Dedifferentiated amniotic fluid mesenchymal stem cell (primary cell): ENCODE data around the gene KRTAP13-4.

Experiments
- DNase-seq: peaks from one replicate; pipeline ENCODE4 v3.0.0-alpha.2; 2016; ENCODE audit errors: extremely low spot score

KRTAP13-4 gene, protein sequence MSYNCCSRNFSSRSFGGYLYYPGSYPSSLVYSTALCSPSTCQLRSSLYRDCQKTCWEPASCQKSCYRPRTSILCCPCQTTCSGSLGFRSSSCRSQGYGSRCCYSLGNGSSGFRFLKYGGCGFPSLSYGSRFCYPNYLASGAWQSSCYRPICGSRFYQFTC

DNA sequence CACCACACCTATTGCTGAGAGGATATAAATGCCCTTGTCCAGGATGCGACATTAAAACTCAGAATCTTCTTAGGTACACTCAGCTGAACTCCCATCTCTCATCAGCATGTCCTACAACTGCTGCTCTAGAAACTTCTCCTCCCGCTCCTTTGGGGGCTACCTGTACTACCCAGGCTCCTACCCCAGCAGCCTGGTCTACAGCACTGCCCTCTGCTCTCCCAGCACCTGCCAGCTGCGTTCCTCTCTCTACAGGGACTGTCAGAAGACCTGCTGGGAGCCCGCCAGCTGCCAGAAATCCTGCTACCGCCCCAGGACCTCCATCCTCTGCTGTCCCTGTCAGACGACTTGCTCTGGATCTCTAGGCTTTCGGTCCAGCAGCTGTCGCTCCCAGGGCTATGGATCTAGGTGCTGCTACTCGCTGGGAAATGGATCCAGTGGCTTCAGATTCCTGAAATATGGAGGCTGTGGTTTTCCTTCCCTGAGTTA, at the start of gene KRTAP13-4:
Gene KRTAP13-4 (plus strand): TSS at position 51 of the 486 bp plus-strand sequence. CDS start 56 bp downstream, at position 107.
- DNase-seq: no peak

DNA sequence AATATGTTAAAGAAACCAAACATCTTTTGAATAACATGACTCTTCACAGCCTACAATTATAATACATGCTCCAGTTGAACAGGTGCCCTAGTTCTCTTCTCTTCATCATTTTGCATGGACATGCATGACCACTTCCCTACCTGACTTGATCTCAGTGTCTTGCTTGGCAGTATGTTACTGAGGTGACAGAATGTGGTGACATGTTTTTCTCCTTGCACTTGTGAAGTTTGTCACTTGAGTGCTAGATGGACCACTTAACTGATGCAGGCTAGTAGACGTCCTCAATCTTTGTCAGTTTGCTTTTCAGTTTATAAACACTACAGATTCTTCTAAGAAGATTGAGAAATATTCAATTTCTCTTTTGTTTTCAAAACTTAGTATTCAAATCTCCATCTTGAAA, 47.8 kb upstream of the KRTAP13-4 start:
- DNase-seq: no peak

DNA sequence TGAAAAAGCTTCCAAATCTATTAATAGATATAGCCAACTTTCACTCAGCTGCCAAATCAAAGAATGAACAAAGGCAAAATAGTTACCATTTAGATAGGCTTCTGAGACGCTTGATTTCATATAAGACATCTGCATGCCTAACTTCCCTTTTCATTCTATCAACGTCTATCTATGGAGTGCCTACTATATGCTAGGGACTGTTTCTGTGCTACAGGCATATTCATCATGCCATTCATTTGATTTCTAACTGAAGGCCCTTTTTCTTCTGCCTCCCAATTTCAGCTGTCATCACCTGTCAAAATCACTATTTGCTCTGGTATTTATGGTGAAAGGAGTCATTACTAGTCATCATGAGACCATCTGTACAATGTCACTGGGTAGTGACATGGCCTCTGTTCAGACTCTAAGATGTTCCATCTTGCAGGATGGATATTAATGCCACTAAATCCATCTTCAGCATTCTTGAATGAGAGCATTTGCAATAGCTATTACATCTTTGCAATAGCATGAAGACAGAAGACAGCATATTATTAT, 38.5 kb upstream of the KRTAP13-4 start:
- DNase-seq: no peak

DNA sequence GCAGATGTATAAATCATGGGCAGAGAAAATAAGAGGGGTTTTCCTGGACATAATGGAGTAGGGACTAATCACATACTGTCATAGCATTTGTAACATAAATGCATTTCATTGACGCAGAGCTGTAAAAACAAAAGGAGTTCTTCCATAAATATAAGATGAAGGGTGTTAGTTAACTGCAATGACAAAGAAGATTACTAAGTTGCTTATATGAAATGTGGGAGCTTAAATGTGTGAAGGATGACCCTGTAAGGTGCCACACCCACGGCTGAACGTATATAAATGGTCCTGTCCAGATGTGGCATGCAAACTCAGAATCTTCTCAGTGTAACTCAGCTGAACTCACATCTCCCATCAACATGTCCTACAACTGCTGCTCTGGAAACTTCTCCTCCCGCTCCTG, 34.3 kb upstream of the KRTAP13-4 start, which contains the start of gene KRTAP13-1:
Gene KRTAP13-1 (plus strand): TSS at position 301 of the 400 bp plus-strand sequence. CDS start 56 bp downstream, at position 357.
- DNase-seq: no peak

DNA sequence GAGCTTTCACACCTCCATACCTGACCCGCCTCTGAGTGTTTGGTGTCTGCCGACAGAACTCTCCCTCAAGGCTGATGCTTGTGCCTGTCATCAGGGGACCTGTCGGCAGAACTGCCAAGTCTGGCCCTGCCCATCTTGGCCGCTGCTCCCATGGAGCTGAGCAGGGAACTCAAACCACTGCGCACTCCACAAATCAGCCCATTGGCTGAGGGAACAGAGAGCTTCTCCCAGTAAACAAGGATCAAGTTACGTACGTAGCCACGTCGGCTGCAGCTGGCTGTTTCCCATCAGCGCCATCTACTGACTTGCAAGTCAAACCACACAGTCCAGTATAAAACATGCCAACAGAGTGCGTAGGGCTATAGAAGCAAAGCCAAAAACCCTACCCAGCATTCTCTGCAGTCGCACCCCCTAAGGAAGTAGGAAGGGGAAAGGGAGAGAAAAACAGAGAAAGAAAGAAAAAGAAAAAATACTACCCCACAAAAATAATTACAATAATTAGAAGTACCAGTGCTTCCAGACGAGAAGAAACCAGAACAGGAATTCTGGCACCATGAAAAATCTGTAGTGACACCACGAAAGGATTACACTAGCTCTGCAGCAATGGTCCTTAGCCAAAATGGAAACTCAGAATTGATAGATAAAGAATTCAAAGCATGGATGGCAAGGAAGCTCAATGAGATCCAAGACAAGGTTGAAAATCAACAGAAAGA, 21.1 kb upstream of the KRTAP13-4 start:
- no peak for DNase-seq

DNA sequence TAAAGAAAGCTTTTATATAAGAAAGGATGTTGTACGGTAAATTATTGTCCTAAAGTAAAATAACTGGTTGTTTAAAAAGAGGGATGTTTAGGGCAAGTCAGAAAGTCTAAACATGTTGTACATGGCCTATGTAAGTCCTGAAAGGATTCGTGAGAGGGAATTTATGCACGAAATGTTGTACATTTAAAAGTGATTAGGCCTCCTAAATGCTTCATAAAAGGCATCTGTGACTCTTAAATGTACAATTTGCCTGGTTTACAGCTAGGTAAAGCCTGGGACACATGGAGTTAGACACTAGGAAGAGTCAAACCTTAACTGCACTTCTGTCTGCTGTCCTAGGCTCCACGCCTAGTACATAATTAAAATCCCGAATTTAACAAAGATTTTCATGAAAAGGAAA, 14.0 kb upstream of the KRTAP13-4 start:
- no peak for DNase-seq

DNA sequence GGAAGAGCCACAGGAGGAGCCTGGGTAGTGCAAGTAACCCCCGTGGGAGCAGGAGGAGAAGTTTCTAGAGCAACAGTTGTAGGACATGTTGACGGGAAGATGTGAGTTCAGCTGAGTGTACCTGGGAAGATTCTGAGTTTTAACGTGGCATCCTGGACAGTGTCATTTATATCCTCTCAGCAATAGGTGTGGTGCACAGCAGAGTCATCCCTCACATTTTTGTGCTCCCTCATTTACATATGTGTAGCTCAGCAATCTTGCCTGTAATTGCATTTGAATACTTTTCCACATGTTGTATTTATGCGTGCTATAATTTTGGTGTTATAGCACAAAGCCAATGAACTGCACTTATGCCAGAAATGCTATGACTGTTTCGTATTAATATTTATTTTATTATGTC, 4.2 kb upstream of the KRTAP13-4 start, which contains the start of gene KRTAP13-3:
Gene KRTAP13-3 (minus strand): TSS at position 101 of the 400 bp plus-strand sequence. CDS start 14 bp downstream, at position 87.
- no peak for DNase-seq

DNA sequence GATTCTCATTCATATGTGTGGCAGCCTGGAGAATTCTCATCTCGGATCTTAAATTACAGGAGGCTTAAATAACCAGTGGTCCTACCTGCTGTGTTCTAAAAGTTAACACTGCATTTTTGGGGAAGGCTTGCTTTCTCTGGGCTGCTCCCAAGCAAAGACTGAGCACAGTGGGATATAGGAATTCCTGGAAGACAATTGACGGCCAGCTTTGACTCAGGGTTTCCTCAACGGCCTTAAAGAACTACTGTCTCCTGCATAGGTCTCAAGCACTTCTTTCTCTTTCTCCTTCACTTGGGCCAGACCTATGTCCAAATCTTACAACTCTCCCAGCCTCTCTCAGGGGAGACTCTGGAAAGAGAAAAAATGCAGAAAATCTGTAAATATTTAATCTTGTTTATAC, 3.3 kb upstream of the KRTAP13-4 start:
- no peak for DNase-seq

DNA sequence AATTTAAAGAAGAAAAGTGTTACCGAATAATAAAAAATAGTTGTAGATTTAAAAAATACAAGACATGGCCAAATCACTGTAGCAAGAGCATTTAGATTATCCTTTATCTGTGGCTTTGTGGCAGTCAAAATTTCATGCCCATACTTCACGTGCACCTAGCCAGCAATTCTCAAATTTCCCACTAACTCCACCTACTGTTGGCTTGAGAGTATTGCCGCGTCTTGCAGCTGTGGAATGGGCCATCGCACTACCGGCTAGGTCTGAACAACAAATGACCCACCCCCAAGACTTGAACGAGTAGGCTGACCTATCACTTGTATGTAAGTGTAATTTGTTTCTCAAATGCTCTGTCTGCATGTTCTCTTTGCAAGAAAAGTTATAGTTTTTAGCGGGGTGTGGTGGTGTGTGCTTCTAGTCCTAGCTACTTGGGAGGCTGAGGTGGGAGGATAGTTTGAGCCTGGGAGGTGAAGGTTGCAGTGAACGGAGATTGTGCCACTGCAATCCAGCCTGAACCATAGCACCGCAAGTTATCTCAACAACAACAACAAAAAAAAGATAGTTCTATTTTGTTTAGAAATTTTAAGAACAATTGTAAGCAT, 4.1 kb downstream of the KRTAP13-4 start:
- DNase-seq: no peak

DNA sequence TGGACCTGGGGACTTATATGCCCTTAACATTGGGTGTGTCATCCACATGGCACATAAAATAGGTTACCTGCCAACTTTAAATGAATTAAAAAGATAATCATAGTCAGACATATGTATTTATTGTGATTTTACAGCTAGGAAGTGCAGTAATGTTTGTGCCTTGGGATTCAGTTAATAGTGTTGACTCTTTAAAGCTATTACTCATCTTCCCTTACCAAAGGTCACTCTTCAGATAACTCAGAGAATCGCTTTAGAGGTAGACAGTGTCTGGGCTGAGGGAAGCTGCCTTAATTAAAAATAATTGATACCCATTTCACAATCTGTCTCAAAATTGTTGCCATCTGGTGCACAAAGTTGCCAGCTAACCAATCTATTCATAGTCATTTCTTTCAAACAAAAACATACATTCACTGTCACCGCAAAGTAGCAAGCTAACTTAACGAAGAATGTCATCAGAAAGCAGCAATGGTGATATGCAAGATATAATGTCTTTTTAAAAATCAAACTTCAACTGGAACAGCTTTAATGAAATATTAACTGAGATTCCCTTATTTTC, 7.1 kb downstream of the KRTAP13-4 start:
- DNase-seq: no peak

DNA sequence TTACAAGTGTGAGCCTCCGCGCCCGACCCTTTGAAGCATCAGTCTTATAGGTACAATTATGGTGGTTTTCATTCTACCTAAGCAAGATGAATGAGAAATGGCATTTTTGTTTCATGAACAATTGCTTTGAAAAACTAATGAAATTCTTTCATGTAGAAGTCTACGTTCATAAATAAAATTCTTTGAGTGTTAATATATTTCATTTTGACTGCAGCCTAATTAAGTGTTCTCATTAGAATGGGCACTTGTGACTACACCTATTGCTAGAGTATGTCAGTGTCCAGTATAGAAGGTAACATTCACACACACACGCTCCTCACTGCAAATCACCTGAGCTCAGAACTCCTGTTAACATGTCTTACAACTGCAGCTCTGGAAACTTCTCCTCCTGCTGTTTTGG, 10.0 kb downstream of the KRTAP13-4 start, which contains the start of gene KRTAP15-1:
Gene KRTAP15-1 (plus strand): TSS at position 301 of the 400 bp plus-strand sequence. CDS start 53 bp downstream, at position 354.
- no peak for DNase-seq

DNA sequence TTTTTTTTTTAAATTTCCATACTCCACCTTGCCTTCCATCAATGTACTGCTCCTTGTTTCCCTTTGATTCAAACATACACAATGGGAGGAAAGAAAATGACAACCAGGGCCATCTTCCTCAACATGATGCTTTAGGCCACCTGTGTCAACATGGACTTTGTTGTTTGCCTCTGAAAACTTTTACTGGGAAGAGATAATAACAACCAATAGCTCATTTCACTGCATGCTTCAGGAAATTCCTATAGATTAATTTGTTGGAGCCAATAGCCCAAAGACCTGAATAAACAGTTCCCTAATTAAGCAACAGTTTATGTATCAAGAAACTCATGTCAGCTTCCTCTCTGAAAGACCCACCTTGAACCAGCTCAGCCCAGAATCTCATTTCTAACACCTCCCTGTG, 13.2 kb downstream of the KRTAP13-4 start:
- DNase-seq: no peak

DNA sequence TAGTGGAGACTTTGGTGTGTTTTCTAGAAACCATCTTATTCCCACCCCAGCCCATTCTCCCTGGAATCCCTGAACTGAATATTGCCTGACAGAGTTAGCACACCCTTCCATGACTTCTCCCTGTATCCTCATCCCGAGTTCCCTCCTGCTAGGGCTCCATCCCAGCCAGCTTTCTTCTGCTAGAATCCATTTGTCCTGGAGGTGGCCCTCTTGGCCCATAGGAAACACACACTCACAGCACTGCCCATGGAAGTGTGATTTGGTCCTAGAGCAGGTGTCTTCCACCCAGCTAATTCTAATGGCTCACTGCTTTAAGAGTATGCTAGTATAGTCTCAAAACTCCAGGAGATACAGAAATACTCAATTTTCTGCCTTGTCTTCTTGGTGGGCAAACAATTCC, 14.2 kb downstream of the KRTAP13-4 start:
- no peak for DNase-seq

DNA sequence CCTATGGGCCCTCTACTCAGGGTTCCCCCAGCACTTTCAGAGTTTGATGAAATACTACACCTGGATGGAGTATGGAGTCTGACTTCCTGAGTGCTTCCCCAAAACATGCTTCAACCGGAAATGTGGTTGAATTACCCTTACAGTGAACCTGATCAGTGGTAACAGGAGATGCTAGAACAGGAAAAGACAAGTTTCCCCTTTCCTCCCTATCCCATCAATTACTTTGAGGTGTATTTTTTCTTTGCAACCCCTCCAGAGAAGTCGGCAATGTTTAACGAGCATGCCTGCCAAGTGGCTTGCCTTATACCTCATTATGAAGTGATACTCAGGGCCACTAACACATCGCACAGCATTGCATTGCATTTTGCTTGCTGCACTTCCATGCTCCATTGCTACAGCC, 17.0 kb downstream of the KRTAP13-4 start:
- DNase-seq: no peak

DNA sequence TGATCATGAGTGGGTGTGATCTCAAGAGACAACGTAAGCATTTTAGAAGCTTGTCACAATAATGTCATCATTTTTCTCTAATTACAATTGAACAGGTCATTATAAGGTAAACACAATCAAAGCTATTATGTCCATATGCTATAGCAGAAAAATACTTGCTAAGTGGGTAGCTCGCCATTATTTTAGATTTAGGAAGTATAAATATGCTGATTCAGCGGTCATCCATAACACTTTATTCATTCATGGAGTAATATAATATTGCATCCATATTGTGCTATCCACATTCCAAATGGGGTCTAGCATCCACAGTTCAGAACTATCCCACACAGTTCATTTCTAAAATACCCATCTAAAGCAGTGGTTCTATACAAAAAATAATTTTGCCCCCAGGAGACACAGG, 18.5 kb downstream of the KRTAP13-4 start:
- DNase-seq: no peak

DNA sequence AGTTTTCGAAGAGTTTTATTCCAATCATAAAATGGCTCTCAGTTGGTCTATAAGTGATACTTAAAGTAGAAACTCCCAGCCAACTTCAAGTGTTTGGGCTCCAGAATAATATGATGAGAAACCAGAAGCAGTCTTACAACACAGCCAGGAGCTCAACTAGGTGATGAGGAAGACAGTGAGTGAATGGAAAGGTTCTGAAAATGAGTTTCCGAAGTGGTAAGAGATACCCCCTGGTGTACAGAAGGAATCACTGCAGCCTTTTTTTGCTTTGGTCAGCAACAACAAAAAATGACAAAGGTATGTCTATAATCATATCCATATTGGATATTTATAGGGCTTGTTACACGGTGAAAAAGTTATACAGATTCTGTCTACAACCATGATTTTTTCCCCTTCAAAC, 33.7 kb downstream of the KRTAP13-4 start:
- DNase-seq: no peak

DNA sequence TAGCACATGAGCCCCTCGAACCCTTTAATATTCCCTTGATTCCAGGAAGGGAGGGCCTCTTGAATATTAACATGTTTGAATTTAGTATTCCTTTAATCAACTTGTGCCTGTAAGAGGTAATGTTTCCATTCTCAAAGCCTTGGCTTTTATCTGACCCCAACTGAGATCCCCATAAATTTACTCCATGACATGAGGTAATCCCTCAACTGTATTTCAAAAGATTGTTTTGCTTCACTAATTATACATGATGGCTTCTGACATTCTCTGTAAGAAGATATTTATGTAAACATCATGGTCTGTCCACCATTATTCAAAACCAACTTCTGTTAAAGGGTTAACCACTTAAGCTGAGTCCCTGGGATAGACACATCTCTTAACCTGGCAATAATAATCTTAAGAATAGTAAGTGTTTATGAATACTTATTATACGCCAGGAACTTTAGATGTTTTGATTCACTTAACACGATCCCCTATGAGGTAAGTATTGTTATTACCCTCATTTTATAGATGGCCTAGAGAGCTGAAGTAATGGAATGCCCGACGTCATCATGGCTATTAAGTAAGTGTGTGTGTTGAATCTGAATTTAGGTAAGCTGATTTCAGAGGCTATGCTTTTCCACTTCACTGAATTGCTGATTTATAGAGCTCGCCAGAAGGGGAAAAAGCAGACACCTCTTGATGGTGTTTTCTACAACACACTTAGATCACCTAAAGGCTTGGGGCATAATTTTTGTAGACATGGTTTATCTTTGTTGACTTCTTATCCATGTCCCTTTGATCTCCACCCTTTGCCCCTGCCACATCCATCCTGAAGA, 39.1 kb downstream of the KRTAP13-4 start:
- no peak for DNase-seq

DNA sequence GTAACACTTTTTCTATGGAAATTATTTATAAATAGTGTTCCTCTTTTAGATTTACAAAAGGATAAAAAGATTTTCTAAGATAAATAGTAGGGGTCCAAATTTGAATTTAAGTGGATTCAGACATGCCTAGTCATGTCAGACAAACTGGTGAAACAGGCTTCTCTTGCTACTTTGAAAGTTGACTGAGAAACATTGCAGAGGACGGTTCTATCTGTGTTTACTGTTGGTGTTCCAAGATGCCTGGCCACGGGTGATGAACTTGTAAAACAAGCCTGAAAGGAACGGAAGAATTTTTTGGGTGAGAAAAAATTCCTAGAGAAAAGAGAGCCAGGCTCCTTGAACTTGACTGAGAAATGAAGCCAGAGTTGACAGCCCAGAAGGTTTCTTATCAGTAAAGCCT, 48.0 kb downstream of the KRTAP13-4 start:
- no peak for DNase-seq

DNA sequence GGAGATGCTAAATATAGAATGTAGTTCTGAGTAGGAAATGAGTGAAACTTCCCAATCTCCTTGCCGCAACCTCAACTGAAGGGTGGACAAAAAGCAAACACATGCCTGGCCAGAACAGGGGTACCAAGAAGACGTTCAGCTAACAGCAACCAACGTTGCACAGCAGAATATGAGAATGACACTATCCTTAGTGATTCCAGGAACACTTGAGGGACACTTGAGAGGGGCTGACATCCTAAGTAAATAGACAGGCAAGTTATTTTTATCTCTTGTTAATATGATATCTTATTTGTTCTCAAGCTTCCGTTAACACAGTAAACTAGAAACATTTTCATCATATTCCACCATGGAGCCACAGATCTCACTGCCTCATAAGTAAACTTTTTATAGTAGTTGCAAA, 49.2 kb downstream of the KRTAP13-4 start:
- no peak for DNase-seq

DNA sequence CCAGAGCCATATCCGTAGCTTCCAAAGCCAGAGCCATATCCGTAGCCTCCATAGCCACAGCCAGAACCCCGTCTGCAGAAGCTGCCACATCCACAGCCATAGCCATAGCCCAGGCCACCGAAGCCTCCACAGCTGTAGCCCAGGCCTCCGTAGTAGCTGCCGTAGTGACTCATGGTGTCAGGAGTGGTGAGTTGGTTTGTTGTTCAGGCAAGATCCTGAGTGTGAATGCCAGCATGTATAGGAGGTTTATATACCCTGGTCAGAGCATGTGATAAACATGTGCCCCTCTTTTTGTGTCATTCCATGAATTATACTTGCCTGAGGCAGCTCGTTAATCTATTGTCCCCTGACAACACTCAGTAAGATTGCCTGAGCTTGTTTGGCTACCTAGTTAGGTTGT, 50.1 kb downstream of the KRTAP13-4 start, which contains the start of gene KRTAP19-1:
Gene KRTAP19-1 (minus strand): TSS at position 223 of the 400 bp plus-strand sequence. CDS start 50 bp downstream, at position 173.
- DNase-seq: no peak
